Peyer's patch (tissue), 4 donors: Measurements from ENCODE around the gene MRTFB.

Source experiments
- CTCF ChIP-seq, 6 experiments: fragments of 450-650 bp in 4 of 6; fragments of 200-600 bp in 2 of 6; sonication (generic) in 1 of 6; IDR thresholded peaks; one replicate each; pipeline ENCODE4 v1.5.1; 2017 to 2019; ENCODE audit warnings: antibody characterized with exemption in 6 of 6, mild to moderate bottlenecking in 3 of 6, moderate library complexity in 1 of 6
- POLR2A ChIP-seq, 2 donors: fragments of 450-650 bp; IDR thresholded peaks; one replicate each; pipeline ENCODE4 v1.5.1; 2017; ENCODE audit warnings: antibody characterized with exemption in 2 of 2, mild to moderate bottlenecking in 2 of 2, moderate library complexity in 2 of 2

- TF ChIP-seq CTCF (IDR thresholded peaks at IDR 0.05), result no peak
- TF ChIP-seq POLR2A (IDR thresholded peaks at IDR 0.05), result no peak
Measured at GRCh38 chr16:14069818-14070217, 1.3 kb upstream of the MRTFB start.
